ENCODE results near the gene RASGRP4.

GRCh38 chr19:38360351-38360750 lies 65.7 kb downstream of the RASGRP4 start:
- TF ChIP-seq EZH2phosphoT487 (IDR thresholded peaks at IDR 0.05; ENCODE audit: insufficient read depth, low read depth) (no peak), EZH2 (IDR thresholded peaks at IDR 0.05; ENCODE audit: insufficient read depth, poor library complexity, severe bottlenecking) (no peak)

All from GM23248 (cell line).